ENCODE data around the gene PIP5K1B.

The PIP5K1B gene

GRCh38 chr9:68702493-68702892, 2.5 kb upstream of the PIP5K1B start:
- no peak overlapping the region for H2AFZ ChIP-seq
- H3K27ac ChIP-seq = no peak overlapping the region
- no peaks in the 10 kb centered on the region for H3K36me3 ChIP-seq (ENCODE audit: control insufficient read depth, insufficient read depth, low read length)
- peaks cover 2% of the 10 kb centered on the region for H3K4me1 ChIP-seq
- no peak overlapping the region for H3K4me2 ChIP-seq (ENCODE audit: low read length)
- H3K4me3 ChIP-seq (ENCODE audit: low read depth, low read length) = no peak overlapping the region
- H3K27me3 ChIP-seq (ENCODE audit: control insufficient read depth, insufficient read depth, low read length) = no peaks in the 10 kb centered on the region
- no peak for TF ChIP-seq CTCF (IDR thresholded peaks at IDR 0.05)
- no peaks in the 10 kb centered on the region for H3K79me2 ChIP-seq
- no peak overlapping the region for H3K9ac ChIP-seq
- H3K9me3 ChIP-seq (ENCODE audit: control insufficient read depth, low read length) = no peaks in the 10 kb centered on the region

GRCh38 chr9:68703672-68704071, 1.4 kb upstream of the PIP5K1B start:
- Histone ChIP-seq H3K9me3 (ENCODE audit: control insufficient read depth, low read length) (no peaks in the 10 kb centered on the region), H3K36me3 (ENCODE audit: control insufficient read depth, insufficient read depth, low read length) (no peaks in the 10 kb centered on the region), H2AFZ (no peak overlapping the region), H3K4me2 (ENCODE audit: low read length) (no peak overlapping the region), H3K27ac (no peak overlapping the region), H3K27me3 (ENCODE audit: control insufficient read depth, insufficient read depth, low read length) (no peaks in the 10 kb centered on the region), H3K4me1 (peaks cover 2% of the 10 kb centered on the region), H3K79me2 (no peaks in the 10 kb centered on the region), H3K4me3 (ENCODE audit: low read depth, low read length) (no peak overlapping the region), H3K9ac (no peak overlapping the region)
- TF ChIP-seq CTCF (IDR thresholded peaks at IDR 0.05) = no peak

- no peak overlapping the region for H3K27ac ChIP-seq
These were observed 584 bp upstream of the PIP5K1B start for GRCh38 chr9:68704498-68704813.

GRCh38 chr9:68705531-68706362, 707 bp downstream of the PIP5K1B start:
- H3K9me3 ChIP-seq (ENCODE audit: control insufficient read depth, low read length) = no peaks in the 10 kb centered on the region
- H3K4me3 ChIP-seq (ENCODE audit: low read depth, low read length) = peak overlapping the region; percentile 54
- no peak overlapping the region for H3K27ac ChIP-seq
- no peak for TF ChIP-seq CTCF (IDR thresholded peaks at IDR 0.05)
- H3K9ac ChIP-seq = no peak overlapping the region
- H3K36me3 ChIP-seq (ENCODE audit: control insufficient read depth, insufficient read depth, low read length) = no peaks in the 10 kb centered on the region
- no peaks in the 10 kb centered on the region for H3K79me2 ChIP-seq
- H3K27me3 ChIP-seq (ENCODE audit: control insufficient read depth, insufficient read depth, low read length) = no peaks in the 10 kb centered on the region
- H3K4me2 ChIP-seq (ENCODE audit: low read length) = peak overlapping the region; percentile 88
- peaks cover 2% of the 10 kb centered on the region for H3K4me1 ChIP-seq
- peak overlapping the region; percentile 75 for H2AFZ ChIP-seq

More at GRCh38 chr9:68704498-68704813, 584 bp upstream of the PIP5K1B start:
- no peaks in the 10 kb centered on the region for H3K9me3 ChIP-seq (ENCODE audit: control insufficient read depth, low read length)
- H3K9ac ChIP-seq = no peak overlapping the region
- peak overlapping the region; percentile 56 for H3K4me3 ChIP-seq (ENCODE audit: low read depth, low read length)
- peak overlapping the region; percentile 69 for H2AFZ ChIP-seq
- peak overlapping the region; percentile 87 for H3K4me2 ChIP-seq (ENCODE audit: low read length)
- H3K4me1 ChIP-seq = peaks cover 2% of the 10 kb centered on the region
- no peaks in the 10 kb centered on the region for H3K36me3 ChIP-seq (ENCODE audit: control insufficient read depth, insufficient read depth, low read length)
- no peak for TF ChIP-seq CTCF (IDR thresholded peaks at IDR 0.05)
- H3K27me3 ChIP-seq (ENCODE audit: control insufficient read depth, insufficient read depth, low read length) = no peaks in the 10 kb centered on the region
- no peaks in the 10 kb centered on the region for H3K79me2 ChIP-seq
